Neural progenitor cell (in vitro differentiated cells): ENCODE data around the gene GTF3C1.

ENCODE experiments used
- EZH2 ChIP-seq: fragments of 200-600 bp; sonication (generic); IDR thresholded peaks from 2 replicates; pipeline ENCODE4 v1.6.1; 2017; ENCODE audit warnings: antibody characterized with exemption, mild to moderate bottlenecking, moderate library complexity
- TF ChIP-seq, protein P1 (sequence below): fragments of 200-600 bp; sonication (generic); IDR thresholded peaks from 2 replicates; pipeline ENCODE4 v1.5.1; 2017; ENCODE audit warnings: antibody characterized with exemption, mild to moderate bottlenecking

DNA sequence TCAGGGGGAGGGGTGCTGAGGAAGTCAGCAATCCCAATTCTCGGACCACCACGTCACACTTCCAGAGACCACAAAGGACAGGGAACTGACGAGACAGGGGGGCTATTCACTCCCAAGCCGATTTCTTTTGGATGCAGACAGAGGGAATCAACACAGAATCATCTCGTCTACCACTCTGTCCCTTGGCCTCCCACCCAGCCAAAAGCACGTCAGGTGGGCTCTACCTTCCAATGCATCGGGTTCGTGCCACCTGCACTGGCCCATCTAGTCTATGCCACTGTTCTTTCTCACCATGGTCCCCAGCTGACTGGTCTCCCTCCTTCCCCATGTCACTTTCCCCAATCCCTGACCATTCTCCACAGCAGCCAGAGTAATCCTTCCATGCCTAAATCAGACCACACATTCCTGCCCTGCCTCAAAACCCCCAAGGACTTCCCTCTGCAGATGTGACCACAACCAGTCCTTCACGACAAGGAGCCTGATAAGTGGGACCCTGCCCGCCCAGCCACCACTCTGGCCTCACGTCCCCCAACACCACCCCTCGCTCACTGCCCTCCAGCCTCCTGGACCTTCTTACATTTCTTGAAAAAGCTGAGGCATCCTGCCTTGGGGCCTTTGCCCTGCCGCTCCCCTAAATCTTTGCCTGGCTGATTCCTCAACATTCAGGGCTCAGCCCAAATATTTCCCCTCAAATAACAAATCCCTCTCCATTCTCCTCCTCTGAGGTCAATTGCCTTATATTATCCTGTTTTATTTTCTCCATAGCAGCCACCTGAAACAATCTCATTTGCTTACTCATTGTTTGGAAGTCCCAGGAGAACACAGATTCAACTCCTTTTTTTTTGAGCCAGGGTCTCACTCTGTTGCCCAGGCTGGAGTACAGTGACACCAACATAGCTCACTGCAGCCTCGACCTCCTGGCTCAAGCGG, 77.4 kb downstream of the GTF3C1 start:
- TF ChIP-seq EZH2 = no peak
- TF ChIP-seq, protein P1, sequence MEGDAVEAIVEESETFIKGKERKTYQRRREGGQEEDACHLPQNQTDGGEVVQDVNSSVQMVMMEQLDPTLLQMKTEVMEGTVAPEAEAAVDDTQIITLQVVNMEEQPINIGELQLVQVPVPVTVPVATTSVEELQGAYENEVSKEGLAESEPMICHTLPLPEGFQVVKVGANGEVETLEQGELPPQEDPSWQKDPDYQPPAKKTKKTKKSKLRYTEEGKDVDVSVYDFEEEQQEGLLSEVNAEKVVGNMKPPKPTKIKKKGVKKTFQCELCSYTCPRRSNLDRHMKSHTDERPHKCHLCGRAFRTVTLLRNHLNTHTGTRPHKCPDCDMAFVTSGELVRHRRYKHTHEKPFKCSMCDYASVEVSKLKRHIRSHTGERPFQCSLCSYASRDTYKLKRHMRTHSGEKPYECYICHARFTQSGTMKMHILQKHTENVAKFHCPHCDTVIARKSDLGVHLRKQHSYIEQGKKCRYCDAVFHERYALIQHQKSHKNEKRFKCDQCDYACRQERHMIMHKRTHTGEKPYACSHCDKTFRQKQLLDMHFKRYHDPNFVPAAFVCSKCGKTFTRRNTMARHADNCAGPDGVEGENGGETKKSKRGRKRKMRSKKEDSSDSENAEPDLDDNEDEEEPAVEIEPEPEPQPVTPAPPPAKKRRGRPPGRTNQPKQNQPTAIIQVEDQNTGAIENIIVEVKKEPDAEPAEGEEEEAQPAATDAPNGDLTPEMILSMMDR = no peak
